Uterus (tissue), 4 donors: Measurements from ENCODE around the gene SNRPB. TPM values are rescaled to one million over a fixed set of nuclear protein-coding genes. Genes with fewer than 3 reads are reported as not detected.

Source experiments
- DNase-seq, 2 donors: peaks; one replicate each; pipeline ENCODE4 v3.0.0-alpha.2; 2019 to 2020
- H3K27ac ChIP-seq, 2 donors: fragments of 200-600 bp; sonication (generic); 1 replicate in 1 of 2; 2 replicates in 1 of 2; pipeline ENCODE4 v1.5.1; 2016 to 2018
- H3K27me3 ChIP-seq, 2 donors: fragments of 200-600 bp; sonication (generic); one replicate each; pipeline ENCODE4 v1.5.1; 2018 to 2019; ENCODE audit warnings: control low read depth in 1 of 2
- H3K36me3 ChIP-seq, 2 donors: fragments of 200-600 bp; sonication (generic); one replicate each; pipeline ENCODE4 v1.5.1; 2019; ENCODE audit warnings: control low read depth in 1 of 2
- H3K4me1 ChIP-seq, 2 donors: fragments of 200-600 bp; sonication (generic); one replicate each; pipeline ENCODE4 v1.5.1; 2018 to 2019; ENCODE audit warnings: control low read depth in 1 of 2
- H3K4me3 ChIP-seq, 2 donors: fragments of 200-600 bp; sonication (generic); 1 replicate in 1 of 2; 2 replicates in 1 of 2; pipeline ENCODE4 v1.5.1; 2018 to 2019; ENCODE audit warnings: mild to moderate bottlenecking in 1 of 2
- H3K9me3 ChIP-seq, 2 donors: fragments of 200-600 bp; sonication (generic); one replicate each; pipeline ENCODE4 v1.5.1; 2019; ENCODE audit warnings: control low read depth in 1 of 2
- CTCF ChIP-seq, 4 experiments: fragments of 200-600 bp in 2 of 4; fragments of 450-650 bp in 2 of 4; sonication (generic) in 2 of 4; IDR thresholded peaks; one replicate each; pipeline ENCODE4 v1.5.1; 2016 to 2019; ENCODE audit warnings: antibody characterized with exemption in 4 of 4, mild to moderate bottlenecking in 2 of 4, moderate library complexity in 1 of 4
- POLR2A ChIP-seq, 2 donors: fragments of 450-650 bp; IDR thresholded peaks; one replicate each; pipeline ENCODE4 v1.6.1; 2016; ENCODE audit warnings: antibody characterized with exemption in 2 of 2, mild to moderate bottlenecking in 1 of 2, moderate library complexity in 1 of 2
- intact Hi-C: fragments of 100-400 bp; cut with DNase I; formaldehyde crosslinking; loops from one replicate; pipeline ENCODE4 v1.15.1; 2023; ENCODE audit warnings: low total_unique reads
- total RNA-seq, 4 donors: library from RNA; depleted of rRNA in 3 of 4; stranded (reverse); fragments of >200 nt in 3 of 4; gene quantifications; one replicate each; pipeline versions ENCODE4 v1.1.0 to v1.2.4, GENCODE V29; 2014 to 2023
- donor health status: DM: yes; HTN: yes; CAD: no.

SNRPB gene
- total RNA-seq = 100 to 1,000 TPM; 108 to 268 (median 133) TPM

- intact Hi-C loops = no loop called here
These were observed at the start of gene SNRPB for GRCh38 chr20:2470423-2471193. Gene SNRPB, minus strand, starts transcription at chr20:2470789. Its CDS starts 99 bp downstream, at chr20:2470690.

DNA sequence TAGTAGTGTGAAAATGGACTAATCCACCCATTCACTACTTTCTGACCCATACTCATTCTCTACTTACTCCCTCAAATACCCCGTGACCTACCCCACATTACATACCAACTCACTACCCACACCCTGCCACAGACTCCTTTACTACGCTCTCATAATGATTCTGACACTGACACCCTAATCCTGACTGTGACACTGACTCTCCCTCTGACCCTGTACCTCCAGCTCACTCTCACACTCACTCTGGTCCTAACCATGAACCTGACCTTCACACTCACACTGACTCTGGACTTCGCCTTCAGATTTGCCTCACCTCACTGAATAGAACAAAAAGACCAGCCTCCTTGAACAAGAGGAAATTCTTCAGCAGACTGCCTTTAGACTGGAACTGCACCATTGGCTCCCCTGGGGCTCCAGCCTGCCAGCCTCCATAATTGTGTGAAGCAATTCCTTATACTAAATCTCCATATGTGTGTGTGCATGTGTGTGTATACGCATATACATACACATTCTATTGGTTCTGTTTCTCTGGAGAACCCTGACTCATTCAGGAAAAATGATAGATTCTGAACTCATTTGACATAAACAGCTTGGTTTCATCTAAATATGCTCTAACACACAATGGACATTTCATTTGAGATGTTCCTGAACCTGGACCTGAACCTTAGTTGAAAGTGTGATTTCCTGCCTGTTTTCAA, 48.7 kb upstream of the SNRPB start:
- DNase-seq = no peak
- H3K9me3 ChIP-seq = no peaks in the 10 kb centered on the region
- intact Hi-C loops = no loop called here
- H3K27ac ChIP-seq = no peak overlapping the region
- H3K4me1 ChIP-seq = no peaks in the 10 kb centered on the region
- H3K4me3 ChIP-seq = no peak overlapping the region
- H3K27me3 ChIP-seq = no peaks in the 10 kb centered on the region
- H3K36me3 ChIP-seq = no peaks in the 10 kb centered on the region
- TF ChIP-seq POLR2A (IDR thresholded peaks at IDR 0.05) = no peak
- no peak for TF ChIP-seq CTCF (IDR thresholded peaks at IDR 0.05)

More at GRCh38 chr20:2470423-2471193, at the start of gene SNRPB:
- H3K4me3 ChIP-seq = peak within 1 kb of the TSS; percentile 49 to 79
- no peaks in the 10 kb centered on the region for H3K9me3 ChIP-seq
- TF ChIP-seq POLR2A (IDR thresholded peaks at IDR 0.05) (peak; percentile 92 to 99), CTCF (IDR thresholded peaks at IDR 0.05) (peak in 1 of 4 experiments; percentile 16)
- H3K36me3 ChIP-seq = no peaks in the 10 kb centered on the region
- H3K27me3 ChIP-seq = no peaks in the 10 kb centered on the region
- DNase-seq = peak; percentile 97 to 98
- H3K27ac ChIP-seq = peak within 1 kb of the TSS; percentile 88 to 96
- H3K4me1 ChIP-seq = peaks cover 6 to 11% of the 10 kb centered on the region in 2 donors

GRCh38 chr20:2518558-2518957, 48.0 kb upstream of the SNRPB start:
- Histone ChIP-seq H3K4me3 (no peak overlapping the region), H3K4me1 (no peaks in the 10 kb centered on the region), H3K9me3 (no peaks in the 10 kb centered on the region), H3K36me3 (no peaks in the 10 kb centered on the region), H3K27ac (no peak overlapping the region), H3K27me3 (no peaks in the 10 kb centered on the region)
- no peak for TF ChIP-seq POLR2A (IDR thresholded peaks at IDR 0.05)
- TF ChIP-seq CTCF (IDR thresholded peaks at IDR 0.05) = no peak
- DNase-seq = no peak
- intact Hi-C loops = no loop called here

DNA sequence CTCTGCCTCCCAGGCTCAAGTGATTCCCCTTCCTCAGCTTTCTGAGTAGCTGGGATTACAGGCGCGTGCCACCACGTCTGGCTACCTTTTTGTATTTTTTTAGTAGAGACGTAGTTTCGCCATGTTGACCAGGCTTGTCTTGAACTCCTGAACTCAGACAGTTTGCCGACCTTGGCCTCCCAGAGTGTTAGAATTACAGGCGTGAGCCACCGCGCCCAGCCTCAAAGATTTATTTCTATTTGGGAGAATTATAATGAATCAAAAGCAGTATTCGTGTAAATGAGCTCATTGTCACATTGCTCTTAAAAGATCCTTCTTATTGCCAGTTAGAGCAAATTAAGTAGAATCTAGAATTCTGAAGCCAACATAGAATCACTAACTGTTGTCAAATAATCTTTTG, 47.5 kb upstream of the SNRPB start:
- no peak for DNase-seq
- TF ChIP-seq POLR2A (IDR thresholded peaks at IDR 0.05) (no peak), CTCF (IDR thresholded peaks at IDR 0.05) (no peak)
- Histone ChIP-seq H3K4me1 (no peaks in the 10 kb centered on the region), H3K27me3 (no peaks in the 10 kb centered on the region), H3K27ac (no peak overlapping the region), H3K4me3 (no peak overlapping the region), H3K9me3 (no peaks in the 10 kb centered on the region), H3K36me3 (no peaks in the 10 kb centered on the region)
- intact Hi-C loops = no loop called here

DNA sequence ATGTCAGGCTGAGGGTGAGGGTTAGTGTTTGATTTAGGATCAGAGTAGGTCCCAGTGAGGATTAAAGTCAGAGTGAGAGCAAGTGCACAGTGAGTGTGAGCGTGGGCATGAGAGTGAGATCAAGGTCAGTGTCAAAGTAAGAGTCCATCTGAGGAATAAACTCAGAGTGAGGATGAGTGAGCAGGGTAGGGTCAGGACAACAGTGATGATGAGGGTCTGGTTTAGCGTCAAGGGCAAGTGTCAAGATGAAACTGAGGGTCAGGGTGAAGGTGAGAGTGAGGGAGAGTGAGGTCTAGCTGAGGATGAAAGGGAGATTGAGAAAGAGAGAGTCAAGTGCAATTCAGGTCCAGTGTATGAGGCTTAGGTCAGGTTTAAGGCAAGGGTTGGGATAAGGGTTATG, 45.8 kb upstream of the SNRPB start:
- Histone ChIP-seq H3K4me3 (no peak overlapping the region), H3K9me3 (no peaks in the 10 kb centered on the region), H3K36me3 (no peaks in the 10 kb centered on the region), H3K27me3 (no peaks in the 10 kb centered on the region), H3K27ac (no peak overlapping the region), H3K4me1 (no peaks in the 10 kb centered on the region)
- TF ChIP-seq CTCF (IDR thresholded peaks at IDR 0.05) (no peak), POLR2A (IDR thresholded peaks at IDR 0.05) (no peak)
- DNase-seq = no peak
- intact Hi-C loops = no loop called here
